Calu3 (cell line): ENCODE measurements around the gene PAH. TPM values are rescaled to one million over a fixed set of nuclear protein-coding genes. Genes with fewer than 3 reads are reported as not detected.

ENCODE experiments used
- BruUV-seq: library from RNA; stranded (reverse); fragments of 400-500 nt; replicated peaks from 2 replicates; lab custom pipeline; 2021; lab: Mats Ljungman, UMichigan
- CTCF ChIA-PET: fragments of 300-600 bp; sonication (Branson Sonifier 250); formaldehyde crosslinking; loops from one replicate; lab custom pipeline; 2022; ENCODE audit warnings: antibody characterized with exemption; lab: Charles Lee
- DNase-seq: peaks from one replicate; pipeline ENCODE4 v3.0.0; 2022
- H3K27ac Mint-ChIP-seq: one replicate; pipeline ENCODE4 v1.8.0; 2022; ENCODE audit warnings: mixed read lengths; ENCODE audit not compliant: unreplicated experiment
- H3K27me3 Mint-ChIP-seq: one replicate; pipeline ENCODE4 v1.8.0; 2022; ENCODE audit warnings: mixed read lengths; ENCODE audit not compliant: unreplicated experiment
- H3K36me3 Mint-ChIP-seq: one replicate; pipeline ENCODE4 v1.8.0; 2022; ENCODE audit warnings: mild to moderate bottlenecking, moderate library complexity, mixed read lengths; ENCODE audit not compliant: insufficient read depth, unreplicated experiment
- H3K4me1 Mint-ChIP-seq: one replicate; pipeline ENCODE4 v1.8.0; 2022; ENCODE audit warnings: mild to moderate bottlenecking, low read depth, mixed read lengths; ENCODE audit not compliant: unreplicated experiment
- H3K4me3 Mint-ChIP-seq: one replicate; pipeline ENCODE4 v1.8.0; 2022; ENCODE audit warnings: mild to moderate bottlenecking, low read depth, moderate library complexity, mixed read lengths; ENCODE audit not compliant: unreplicated experiment
- H3K9me3 Mint-ChIP-seq: one replicate; pipeline ENCODE4 v1.8.0; 2022; ENCODE audit warnings: low read depth, mixed read lengths; ENCODE audit not compliant: unreplicated experiment
- CTCF ChIP-seq: fragments of 200-600 bp; IDR thresholded peaks from one replicate; pipeline ENCODE4 v1.8.0; 2022; ENCODE audit warnings: antibody characterized with exemption; ENCODE audit not compliant: unreplicated experiment
- intact Hi-C: fragments of 100-400 bp; cut with micrococcal nuclease; formaldehyde crosslinking; loops from one replicate; pipeline ENCODE4 v1.10.0; 2022; ENCODE audit not compliant: unreplicated experiment
- total RNA-seq: library from RNA; stranded (reverse); gene quantifications from 2 replicates; pipeline ENCODE4 v1.2.3, GENCODE V29; 2022

Gene PAH
- total RNA-seq, 1 experiment from 2014 or later = 31.4 TPM

- intact Hi-C loops = no loop called here
- no peaks in the 10 kb centered on the region for H3K9me3 Mint-ChIP-seq
- TF ChIP-seq CTCF = no peak
- H3K4me3 Mint-ChIP-seq = no peak overlapping the region
- BruUV-seq = no TSS peak
- CTCF ChIA-PET = interaction anchor here (1.0 kb wide), 1 partner anchor 11 kb away, joined by 3 read pairs; no protein-coding TSS in a partner anchor
- H3K4me1 Mint-ChIP-seq = peaks cover 39% of the 10 kb centered on the region
- H3K36me3 Mint-ChIP-seq = peaks cover 10% of the 10 kb centered on the region
- no peaks in the 10 kb centered on the region for H3K27me3 Mint-ChIP-seq
- H3K27ac Mint-ChIP-seq = no peak overlapping the region
- DNase-seq = no peak
Measured at GRCh38 chr12:102912258-102912657, 4.8 kb downstream of the PAH start.

- no TSS peak for BruUV-seq
- Mint-ChIP-seq H3K9me3 (no peaks in the 10 kb centered on the region), H3K27ac (no peak overlapping the region), H3K36me3 (peaks cover under 1% of the 10 kb centered on the region), H3K27me3 (no peaks in the 10 kb centered on the region), H3K4me1 (peaks cover 29% of the 10 kb centered on the region), H3K4me3 (no peak overlapping the region)
- intact Hi-C loops = no loop called here
- CTCF ChIA-PET = no interaction called here
- TF ChIP-seq CTCF = no peak
- no peak for DNase-seq
Measured at GRCh38 chr12:102911320-102911719, 5.7 kb downstream of the PAH start.

GRCh38 chr12:102910792-102911191 lies 6.3 kb downstream of the PAH start:
- CTCF ChIA-PET = interaction anchor here (0.6 kb wide), 1 partner anchor 15 kb away, joined by 4 read pairs; no protein-coding TSS in a partner anchor
- H3K9me3 Mint-ChIP-seq = no peaks in the 10 kb centered on the region
- no peak overlapping the region for H3K27ac Mint-ChIP-seq
- no peaks in the 10 kb centered on the region for H3K27me3 Mint-ChIP-seq
- TF ChIP-seq CTCF = no peak
- no peaks in the 10 kb centered on the region for H3K36me3 Mint-ChIP-seq
- no peak for DNase-seq
- BruUV-seq = no TSS peak
- no peak overlapping the region for H3K4me3 Mint-ChIP-seq
- peaks cover 24% of the 10 kb centered on the region for H3K4me1 Mint-ChIP-seq
- intact Hi-C loops = no loop called here

GRCh38 chr12:102910137-102910536 lies 6.9 kb downstream of the PAH start:
- no peak for DNase-seq
- Mint-ChIP-seq H3K4me3 (no peak overlapping the region), H3K9me3 (no peaks in the 10 kb centered on the region), H3K27me3 (no peaks in the 10 kb centered on the region), H3K27ac (no peak overlapping the region), H3K36me3 (no peaks in the 10 kb centered on the region), H3K4me1 (peaks cover 17% of the 10 kb centered on the region)
- no peak for TF ChIP-seq CTCF
- no TSS peak for BruUV-seq
- intact Hi-C loops = no loop called here
- CTCF ChIA-PET = interaction anchor here (0.6 to 0.7 kb wide), 2 partner anchors 14 to 490 kb away, joined by 3 to 4 read pairs; no protein-coding TSS in a partner anchor
